Measurements from ENCODE around the gene RRP1. TPM values are rescaled to one million over a fixed set of nuclear protein-coding genes. Genes with fewer than 3 reads are reported as not detected.
A peak's percentile ranks its signal among the peaks of the same experiment; 100 is the strongest.

RRP1 gene
- total and polyA plus RNA-seq, 2 of the 13 experiments (the other 11 are each of a cell fraction or from before 2014, with no cell fraction given): 20.1 to 35.1 TPM

GRCh38 chr21:43810505-43811261, 21.3 kb downstream of the RRP1 start (continued):
- TF ChIP-seq ZBED4 (CRISPR knock-in tag; IDR thresholded peaks at IDR 0.05; ENCODE audit: borderline replicate concordance) (0 out of 2 replicates have a peak, but pooled peaks have one; percentile 19), CAMTA2 (CRISPR knock-in tag; IDR thresholded peaks at IDR 0.05; ENCODE audit: borderline replicate concordance) (0 out of 2 replicates have a peak, but pooled peaks have one; percentile 73), DR1 (CRISPR knock-in tag; IDR thresholded peaks at IDR 0.05) (0 out of 2 replicates have a peak, but pooled peaks have one; percentile 19), ZNF709 (CRISPR knock-in tag; IDR thresholded peaks at IDR 0.05) (no peak), ZNF451 (CRISPR knock-in tag; IDR thresholded peaks at IDR 0.05) (no peak), MXD1 (CRISPR knock-in tag; IDR thresholded peaks at IDR 0.05) (peak; percentile 43; the same call in 1 of the 2 replicates), HNF4A (CRISPR knock-in tag; IDR thresholded peaks at IDR 0.05) (peak; percentile 35), NFE2L2 (IDR thresholded peaks at IDR 0.05; ENCODE audit: low read length) (no peak), ZNF891 (CRISPR knock-in tag; IDR thresholded peaks at IDR 0.05) (peak; percentile 89), ZNF687 (CRISPR knock-in tag; IDR thresholded peaks at IDR 0.05) (peak; percentile 84), RBFOX2 (IDR thresholded peaks at IDR 0.05; ENCODE audit: low read depth, low read length) (0 out of 2 replicates have a peak, but pooled peaks have one; percentile 18), HOXA3 (CRISPR knock-in tag; IDR thresholded peaks at IDR 0.05) (peak; percentile 58; the same call in 1 of the 2 replicates), NR2F1 (CRISPR knock-in tag; IDR thresholded peaks at IDR 0.05) (no peak), ZNF883 (CRISPR knock-in tag; IDR thresholded peaks at IDR 0.05; ENCODE audit: not compliant biosample characterization) (peak; percentile 30), ZBTB7B (CRISPR knock-in tag; IDR thresholded peaks at IDR 0.05) (no peak)
